Effector memory CD8-positive, alpha-beta T cell (primary cell): ENCODE data around the gene ASB11.
"Not testable (repeated sequence)": the region's sequence is repeated elsewhere in the genome, so short reads cannot be mapped to it uniquely, and the experiment has no call there.

Experiments used
- ATAC-seq: fragments of 150-1000 bp; cut with Tn5 transposase; replicated peaks from 2 replicates; pipeline ENCODE4 v1.10.0; 2021; ENCODE audit warnings: mild to moderate bottlenecking, moderate library complexity
- DNase-seq, 3 experiments: peaks; one replicate each; pipeline ENCODE4 v3.0.0; 2021
- H3K27ac Mint-ChIP-seq, 2 donors: one replicate each; pipeline ENCODE4 v1.8.0; 2022; ENCODE audit warnings: mild to moderate bottlenecking in 2 of 2, mixed read lengths in 2 of 2, moderate library complexity in 2 of 2
- H3K27me3 Mint-ChIP-seq, 2 donors: one replicate each; pipeline ENCODE4 v1.8.0; 2022; ENCODE audit warnings: mixed read lengths in 2 of 2
- H3K36me3 Mint-ChIP-seq: one replicate; pipeline ENCODE4 v1.8.0; 2022; ENCODE audit warnings: mild to moderate bottlenecking, moderate library complexity, mixed read lengths; ENCODE audit not compliant: insufficient read depth
- H3K4me1 Mint-ChIP-seq, 2 donors: one replicate each; pipeline ENCODE4 v1.8.0; 2022; ENCODE audit warnings: low read depth in 2 of 2, mixed read lengths in 2 of 2
- H3K4me3 Mint-ChIP-seq, 2 donors: one replicate each; pipeline ENCODE4 v1.8.0; 2022; ENCODE audit warnings: mild to moderate bottlenecking in 2 of 2, mixed read lengths in 2 of 2, moderate library complexity in 2 of 2
- H3K9me3 Mint-ChIP-seq, 2 donors: one replicate each; pipeline ENCODE4 v1.8.0; 2022; ENCODE audit warnings: mixed read lengths in 2 of 2

ASB11 gene

GRCh38 chrX:15328821-15329220 is 13.4 kb upstream of the ASB11 start:
- ATAC-seq (no peak), DNase-seq (no peak)
- no peaks in the 10 kb centered on the region for H3K4me1 Mint-ChIP-seq
- H3K9me3 Mint-ChIP-seq, result no peaks in the 10 kb centered on the region
- no peak overlapping the region for H3K27ac Mint-ChIP-seq
- no peaks in the 10 kb centered on the region for H3K27me3 Mint-ChIP-seq
- H3K36me3 Mint-ChIP-seq, result peaks cover 33% of the 10 kb centered on the region
- no peak overlapping the region for H3K4me3 Mint-ChIP-seq

GRCh38 chrX:15328131-15328530 is 12.7 kb upstream of the ASB11 start:
- no peaks in the 10 kb centered on the region for H3K9me3 Mint-ChIP-seq
- no peak for DNase-seq

GRCh38 chrX:15322472-15322871 is 7.0 kb upstream of the ASB11 start:
- ATAC-seq (no peak), DNase-seq (no peak)
- H3K9me3 Mint-ChIP-seq, result no peaks in the 10 kb centered on the region
- H3K4me3 Mint-ChIP-seq, result no peak overlapping the region
- no peaks in the 10 kb centered on the region for H3K4me1 Mint-ChIP-seq
- peaks cover 45% of the 10 kb centered on the region for H3K36me3 Mint-ChIP-seq
- H3K27me3 Mint-ChIP-seq, result no peaks in the 10 kb centered on the region
- no peak overlapping the region for H3K27ac Mint-ChIP-seq

More at GRCh38 chrX:15328131-15328530, 12.7 kb upstream of the ASB11 start:
- no peak for ATAC-seq
- Mint-ChIP-seq H3K4me3 (no peak overlapping the region), H3K36me3 (peaks cover 36% of the 10 kb centered on the region), H3K27ac (no peak overlapping the region), H3K27me3 (no peaks in the 10 kb centered on the region), H3K4me1 (no peaks in the 10 kb centered on the region)

- no peak for DNase-seq
- no peaks in the 10 kb centered on the region for H3K4me1 Mint-ChIP-seq
- no peak overlapping the region for H3K4me3 Mint-ChIP-seq
- no peaks in the 10 kb centered on the region for H3K9me3 Mint-ChIP-seq
- H3K27ac Mint-ChIP-seq, result no peak overlapping the region
- ATAC-seq, result no peak
- H3K27me3 Mint-ChIP-seq, result no peaks in the 10 kb centered on the region
- peaks cover 45% of the 10 kb centered on the region for H3K36me3 Mint-ChIP-seq
Measured at GRCh38 chrX:15322072-15322471, 6.6 kb upstream of the ASB11 start.

GRCh38 chrX:15321447-15321846 is 6.0 kb upstream of the ASB11 start:
- H3K36me3 Mint-ChIP-seq, result peaks cover 39% of the 10 kb centered on the region
- H3K27me3 Mint-ChIP-seq, result no peaks in the 10 kb centered on the region
- ATAC-seq (no peak), DNase-seq (no peak)
- no peak overlapping the region for H3K4me3 Mint-ChIP-seq
- no peak overlapping the region for H3K27ac Mint-ChIP-seq
- H3K9me3 Mint-ChIP-seq, result no peaks in the 10 kb centered on the region
- no peaks in the 10 kb centered on the region for H3K4me1 Mint-ChIP-seq

GRCh38 chrX:15320297-15320696 is 4.9 kb upstream of the ASB11 start:
- Mint-ChIP-seq H3K27ac (no peak overlapping the region), H3K4me1 (no peaks in the 10 kb centered on the region), H3K36me3 (peaks cover 39% of the 10 kb centered on the region), H3K4me3 (no peak overlapping the region), H3K9me3 (no peaks in the 10 kb centered on the region), H3K27me3 (no peaks in the 10 kb centered on the region)
- no peak for DNase-seq
- ATAC-seq, result no peak

GRCh38 chrX:15319075-15319474 is 3.6 kb upstream of the ASB11 start:
- Mint-ChIP-seq H3K27me3 (no peaks in the 10 kb centered on the region), H3K9me3 (no peaks in the 10 kb centered on the region), H3K4me3 (no peak overlapping the region), H3K36me3 (peaks cover 29% of the 10 kb centered on the region), H3K27ac (no peak overlapping the region), H3K4me1 (no peaks in the 10 kb centered on the region)
- DNase-seq, result no peak
- ATAC-seq, result no peak

GRCh38 chrX:15314472-15314871 is 968 bp downstream of the ASB11 start:
- peaks cover 8% of the 10 kb centered on the region for H3K36me3 Mint-ChIP-seq
- no peaks in the 10 kb centered on the region for H3K4me1 Mint-ChIP-seq
- H3K27me3 Mint-ChIP-seq, result no peaks in the 10 kb centered on the region
- no peak for DNase-seq
- H3K27ac Mint-ChIP-seq, result no peak overlapping the region
- no peak overlapping the region for H3K4me3 Mint-ChIP-seq
- ATAC-seq, result no peak
- H3K9me3 Mint-ChIP-seq, result no peaks in the 10 kb centered on the region

- no peak for DNase-seq
- Mint-ChIP-seq H3K9me3 (no peaks in the 10 kb centered on the region), H3K4me1 (no peaks in the 10 kb centered on the region), H3K27ac (no peak overlapping the region), H3K36me3 (peaks cover 3% of the 10 kb centered on the region), H3K27me3 (no peaks in the 10 kb centered on the region), H3K4me3 (no peak overlapping the region)
- no peak for ATAC-seq
Measured at GRCh38 chrX:15311119-15311518, 4.3 kb downstream of the ASB11 start.

GRCh38 chrX:15310117-15310516 is 5.3 kb downstream of the ASB11 start:
- ATAC-seq (no peak), DNase-seq (no peak)
- Mint-ChIP-seq H3K27ac (no peak overlapping the region), H3K27me3 (no peaks in the 10 kb centered on the region), H3K4me3 (no peak overlapping the region), H3K4me1 (no peaks in the 10 kb centered on the region), H3K36me3 (peaks cover 3% of the 10 kb centered on the region), H3K9me3 (no peaks in the 10 kb centered on the region)

GRCh38 chrX:15305899-15306298 is 9.5 kb downstream of the ASB11 start:
- H3K4me3 Mint-ChIP-seq, result not testable (repeated sequence)

GRCh38 chrX:15301924-15302323 is 13.5 kb downstream of the ASB11 start:
- H3K4me1 Mint-ChIP-seq, result peaks cover 0 to 4% of the 10 kb centered on the region in 2 donors
- no peak overlapping the region for H3K27ac Mint-ChIP-seq
- ATAC-seq (peak; percentile 32), DNase-seq (no peak)
- H3K27me3 Mint-ChIP-seq, result no peaks in the 10 kb centered on the region
- no peak overlapping the region for H3K4me3 Mint-ChIP-seq
- no peaks in the 10 kb centered on the region for H3K9me3 Mint-ChIP-seq
- H3K36me3 Mint-ChIP-seq, result no peaks in the 10 kb centered on the region

More at GRCh38 chrX:15305899-15306298, 9.5 kb downstream of the ASB11 start:
- not testable (repeated sequence) for H3K9me3 Mint-ChIP-seq, H3K27me3 Mint-ChIP-seq, DNase-seq, ATAC-seq, H3K36me3 Mint-ChIP-seq, H3K27ac Mint-ChIP-seq, H3K4me1 Mint-ChIP-seq

GRCh38 chrX:15299941-15300851 is 15.2 kb downstream of the ASB11 start:
- DNase-seq (no peak), ATAC-seq (no peak)
- H3K36me3 Mint-ChIP-seq, result no peaks in the 10 kb centered on the region
- H3K27me3 Mint-ChIP-seq, result no peaks in the 10 kb centered on the region
- no peak overlapping the region for H3K27ac Mint-ChIP-seq
- H3K4me3 Mint-ChIP-seq, result no peak overlapping the region
- H3K9me3 Mint-ChIP-seq, result no peaks in the 10 kb centered on the region
- H3K4me1 Mint-ChIP-seq, result peaks cover 0 to 4% of the 10 kb centered on the region in 2 donors

- H3K27me3 Mint-ChIP-seq, result no peaks in the 10 kb centered on the region
- no peak for ATAC-seq
- H3K4me3 Mint-ChIP-seq, result no peak overlapping the region
- H3K27ac Mint-ChIP-seq, result no peak overlapping the region
- no peaks in the 10 kb centered on the region for H3K9me3 Mint-ChIP-seq
- peaks cover 0 to 4% of the 10 kb centered on the region in 2 donors for H3K4me1 Mint-ChIP-seq
- no peaks in the 10 kb centered on the region for H3K36me3 Mint-ChIP-seq
- no peak for DNase-seq
Measured at GRCh38 chrX:15298780-15299179, 16.7 kb downstream of the ASB11 start.
